GM06990 (cell line): ENCODE results near the gene PAWR.
A peak's percentile ranks its signal among the peaks of the same experiment; 100 is the strongest.

ENCODE experiments used
- DNase-seq: peaks from one replicate; pipeline ENCODE4 v3.0.0-alpha.2; 2011; ENCODE audit not compliant: insufficient read length; ENCODE audit errors: extremely low read depth
- H3K27me3 ChIP-seq: replicated peaks from 2 replicates; pipeline ENCODE4 v1.6.0; 2011; ENCODE audit warnings: low read length; ENCODE audit not compliant: control insufficient read depth, insufficient read depth
- H3K36me3 ChIP-seq: 2 replicates; pipeline ENCODE4 v1.5.1; 2011; ENCODE audit warnings: low read length; ENCODE audit not compliant: control insufficient read depth, insufficient read depth
- H3K4me3 ChIP-seq: replicated peaks from 2 replicates; pipeline ENCODE4 v1.5.1; 2011; ENCODE audit warnings: low read depth, mild to moderate bottlenecking, control low read depth, low read length
- TF ChIP-seq, protein P1 (sequence below): IDR thresholded peaks from 2 replicates; pipeline ENCODE4 v1.5.1; 2011; ENCODE audit warnings: low read length, control low read depth, mild to moderate bottlenecking, inconsistent platforms; ENCODE audit not compliant: insufficient read depth, poor library complexity, severe bottlenecking

The PAWR gene

DNA sequence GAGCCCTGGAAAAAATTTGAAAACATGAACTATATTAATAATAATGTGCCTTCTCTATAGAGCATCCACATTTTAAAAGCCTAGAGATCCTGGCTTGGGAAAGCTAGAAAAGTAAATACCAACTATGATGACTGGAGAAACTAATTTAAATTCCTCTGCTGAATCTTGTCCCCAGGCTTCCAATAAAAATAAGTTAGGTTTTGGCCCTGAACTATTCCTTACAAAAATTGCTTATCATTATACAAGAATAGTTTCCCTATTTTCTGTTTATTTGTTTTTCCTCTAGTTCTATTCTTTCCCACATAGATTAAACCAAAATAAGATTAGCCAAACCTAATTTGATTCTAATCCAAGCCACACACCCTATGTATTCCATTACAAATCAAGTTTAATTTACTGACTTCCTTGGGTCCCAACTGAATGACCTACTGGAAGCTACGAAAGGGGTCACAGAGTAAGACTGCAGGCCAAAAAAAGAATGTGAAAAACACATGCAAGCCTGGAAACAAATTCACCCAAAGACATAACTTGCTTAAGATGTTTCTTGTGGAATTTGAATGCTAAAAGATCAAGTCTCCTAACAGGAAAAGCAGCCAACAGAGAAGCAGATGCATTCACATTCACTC lies 133.0 kb downstream of the PAWR start:
- Histone ChIP-seq H3K36me3 (no peaks in the 10 kb centered on the region; the same call in 1 of the 2 replicates), H3K27me3 (no peaks in the 10 kb centered on the region), H3K4me3 (no peak overlapping the region)
- DNase-seq: no peak
- TF ChIP-seq, protein P1, sequence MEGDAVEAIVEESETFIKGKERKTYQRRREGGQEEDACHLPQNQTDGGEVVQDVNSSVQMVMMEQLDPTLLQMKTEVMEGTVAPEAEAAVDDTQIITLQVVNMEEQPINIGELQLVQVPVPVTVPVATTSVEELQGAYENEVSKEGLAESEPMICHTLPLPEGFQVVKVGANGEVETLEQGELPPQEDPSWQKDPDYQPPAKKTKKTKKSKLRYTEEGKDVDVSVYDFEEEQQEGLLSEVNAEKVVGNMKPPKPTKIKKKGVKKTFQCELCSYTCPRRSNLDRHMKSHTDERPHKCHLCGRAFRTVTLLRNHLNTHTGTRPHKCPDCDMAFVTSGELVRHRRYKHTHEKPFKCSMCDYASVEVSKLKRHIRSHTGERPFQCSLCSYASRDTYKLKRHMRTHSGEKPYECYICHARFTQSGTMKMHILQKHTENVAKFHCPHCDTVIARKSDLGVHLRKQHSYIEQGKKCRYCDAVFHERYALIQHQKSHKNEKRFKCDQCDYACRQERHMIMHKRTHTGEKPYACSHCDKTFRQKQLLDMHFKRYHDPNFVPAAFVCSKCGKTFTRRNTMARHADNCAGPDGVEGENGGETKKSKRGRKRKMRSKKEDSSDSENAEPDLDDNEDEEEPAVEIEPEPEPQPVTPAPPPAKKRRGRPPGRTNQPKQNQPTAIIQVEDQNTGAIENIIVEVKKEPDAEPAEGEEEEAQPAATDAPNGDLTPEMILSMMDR: no peak

DNA sequence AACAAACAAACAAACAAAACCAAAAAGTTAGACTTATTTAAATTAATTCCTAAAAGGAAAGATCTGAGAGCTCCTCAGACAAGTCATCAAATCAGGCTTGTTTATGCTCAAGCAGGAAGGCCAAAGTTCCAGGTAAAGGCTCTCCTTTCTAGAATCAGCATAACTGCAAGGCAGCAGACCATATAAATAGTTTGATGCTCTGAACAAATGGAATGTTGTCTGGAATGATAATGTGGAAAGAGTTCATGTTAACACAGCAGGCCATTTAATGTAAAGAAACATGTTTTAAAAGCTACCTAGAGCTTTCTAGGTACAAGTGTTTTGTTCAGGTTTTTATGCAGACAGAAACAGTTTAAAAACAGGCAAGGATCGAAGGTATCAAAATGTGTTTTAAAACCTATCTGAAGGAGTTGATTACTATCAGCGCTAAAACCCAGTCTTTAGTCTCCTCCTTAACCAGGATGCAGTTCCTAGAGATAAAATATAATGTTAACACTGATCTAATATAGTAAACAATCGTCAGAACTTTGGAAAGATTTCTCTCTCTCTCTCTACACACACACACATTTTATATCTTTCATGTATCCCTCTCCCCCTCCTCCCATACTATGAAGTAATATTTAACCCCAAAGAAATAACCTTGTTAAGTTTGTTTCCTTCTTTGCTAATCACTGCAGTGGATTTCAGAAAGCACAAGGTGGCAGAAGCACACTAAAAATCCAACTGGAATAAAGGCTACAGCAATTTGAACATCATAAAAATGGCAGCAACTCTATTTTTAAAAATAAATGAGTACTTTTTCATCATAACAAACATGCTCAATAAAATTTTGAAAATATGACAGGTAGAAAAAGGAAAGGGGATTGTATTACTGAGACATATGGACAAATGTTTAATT lies 135.5 kb downstream of the PAWR start:
- no peaks in the 10 kb centered on the region; the same call in 1 of the 2 replicates for H3K36me3 ChIP-seq
- no peak overlapping the region for H3K4me3 ChIP-seq
- TF ChIP-seq, protein P1: peak; percentile 36
- no peaks in the 10 kb centered on the region for H3K27me3 ChIP-seq
- DNase-seq: no peak

DNA sequence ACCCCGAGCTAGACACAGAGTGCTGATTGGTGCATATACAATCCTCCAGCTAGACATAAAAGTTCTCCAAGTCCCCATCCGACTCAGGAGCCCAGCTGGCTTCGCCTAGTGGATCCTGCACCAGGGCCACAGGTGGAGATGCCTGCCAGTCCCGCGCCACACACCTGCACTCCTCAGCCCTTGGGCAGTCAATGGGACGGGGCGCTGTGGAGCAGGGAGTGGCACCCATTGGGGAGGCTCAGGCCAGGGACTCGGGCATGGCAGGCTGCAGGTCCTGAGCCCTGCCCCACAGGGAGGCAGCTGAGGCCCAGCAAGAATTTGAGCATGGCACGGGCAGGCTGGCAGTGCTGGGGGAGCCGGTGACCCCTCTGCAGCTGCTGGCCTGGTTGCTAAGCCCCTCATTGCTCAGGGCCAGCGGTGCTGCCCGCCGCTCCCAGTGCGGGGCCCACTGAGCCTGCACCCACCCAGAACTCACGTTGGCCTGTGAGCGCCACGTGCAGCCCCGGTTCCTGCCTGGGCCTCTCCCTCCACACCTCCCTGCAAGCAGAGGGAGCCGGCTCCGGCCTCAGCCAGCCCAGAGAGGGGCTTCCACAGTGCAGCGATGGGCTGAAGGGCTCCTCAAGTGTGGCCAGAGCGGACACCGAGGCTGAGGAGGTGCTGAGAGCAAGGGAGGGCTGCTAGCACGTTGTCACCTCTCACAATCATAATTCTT lies 136.7 kb downstream of the PAWR start:
- DNase-seq: no peak
- TF ChIP-seq, protein P1: no peak
- Histone ChIP-seq H3K4me3 (no peak overlapping the region), H3K27me3 (no peaks in the 10 kb centered on the region), H3K36me3 (no peaks in the 10 kb centered on the region; the same call in 1 of the 2 replicates)

DNA sequence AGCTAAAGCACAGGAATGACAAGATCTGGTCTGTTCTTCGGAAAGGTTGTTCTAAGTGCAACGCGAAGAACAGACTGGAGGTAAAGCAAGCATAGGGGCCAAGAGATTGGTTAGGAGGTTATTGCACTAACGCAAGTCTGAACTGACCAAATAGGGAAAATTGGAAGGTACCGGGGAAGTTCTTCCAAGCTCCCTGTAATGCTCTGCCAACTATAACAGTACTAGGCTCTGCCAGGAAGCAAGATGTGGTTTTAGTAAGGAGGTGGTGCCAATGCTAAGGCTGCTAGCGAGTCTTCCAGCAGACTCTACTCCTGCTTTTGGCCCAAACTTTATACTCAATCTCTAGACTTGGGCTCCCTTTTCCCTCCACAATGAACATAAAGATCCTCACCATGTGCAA lies 138.6 kb downstream of the PAWR start:
- Histone ChIP-seq H3K27me3 (no peaks in the 10 kb centered on the region), H3K4me3 (no peak overlapping the region), H3K36me3 (no peaks in the 10 kb centered on the region; the same call in 1 of the 2 replicates)
- TF ChIP-seq, protein P1: no peak
- no peak for DNase-seq

DNA sequence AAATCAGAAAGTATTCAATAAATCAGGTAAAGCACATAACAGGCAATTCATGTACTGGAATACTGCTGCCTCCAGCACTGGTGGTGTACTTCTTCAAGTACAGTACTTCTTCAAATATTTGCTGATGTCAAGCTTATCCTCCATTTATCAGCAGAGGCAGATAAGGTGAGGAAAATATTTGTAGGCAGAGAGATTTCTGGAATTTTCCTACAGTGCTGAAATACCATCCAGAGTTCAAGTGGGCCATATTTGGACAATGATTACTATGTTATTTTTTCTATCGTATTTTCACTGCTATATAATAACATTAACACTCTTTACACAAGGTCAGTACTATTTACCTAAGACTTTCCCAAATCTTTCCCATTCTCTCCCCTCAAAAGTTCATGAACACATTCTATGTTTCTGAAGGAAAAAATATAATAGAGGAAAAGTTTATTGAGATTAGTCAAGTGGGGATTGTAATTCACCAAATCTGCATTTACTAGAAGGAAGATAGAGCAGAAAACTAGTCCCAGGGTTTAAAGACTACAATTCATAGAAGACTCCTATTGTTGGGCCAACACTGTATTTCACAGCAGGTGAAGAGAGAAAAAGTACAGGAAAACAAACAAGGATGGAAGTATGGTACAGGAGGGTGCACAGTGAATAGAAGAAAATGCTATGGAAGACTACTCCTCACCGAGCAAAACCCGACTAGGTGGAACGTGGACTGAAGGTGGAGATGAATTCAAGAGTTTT lies 141.1 kb downstream of the PAWR start:
- H3K36me3 ChIP-seq: no peaks in the 10 kb centered on the region; the same call in 1 of the 2 replicates
- TF ChIP-seq, protein P1: no peak
- no peaks in the 10 kb centered on the region for H3K27me3 ChIP-seq
- DNase-seq: no peak
- H3K4me3 ChIP-seq: no peak overlapping the region
